Measurements from ENCODE around the gene NTM. TPM values are rescaled to one million over a fixed set of nuclear protein-coding genes. Genes with fewer than 3 reads are reported as not detected.

The NTM gene
- total and polyA plus RNA-seq, 2 donors (not counting 3 experiments of a cell fraction or from before 2014, with no cell fraction given) = 1.00 to 1.1 TPM

- Histone ChIP-seq H2AFZ (ENCODE audit: low read depth, low read length) (no peak overlapping the region), H3K36me3 (ENCODE audit: control insufficient read depth in 2 of 2, extremely low read depth in 1 of 2, insufficient read depth in 2 of 2, low read length in 2 of 2) (no peaks in the 10 kb centered on the region), H3K27me3 (ENCODE audit: control insufficient read depth in 2 of 2, insufficient read depth in 2 of 2, low read length in 2 of 2) (peaks cover 0 to 9% of the 10 kb centered on the region in 2 experiments), H3K9ac (replicated peaks; ENCODE audit: extremely low read depth, insufficient read depth, low read length) (no peak overlapping the region), H3K9me3 (replicated peaks; ENCODE audit: control insufficient read depth, insufficient read depth, low read length) (no peaks in the 10 kb centered on the region), H3K4me3 (replicated peaks in 1 of 3; ENCODE audit: insufficient read depth in 1 of 3, low read depth in 1 of 3, low read length in 3 of 3) (no peak overlapping the region), H3K4me2 (ENCODE audit: insufficient read depth, low read length) (no peak overlapping the region), H3K79me2 (ENCODE audit: control insufficient read depth, insufficient read depth, low read length) (no peaks in the 10 kb centered on the region), H3K9me1 (replicated peaks; ENCODE audit: control insufficient read depth, extremely low read depth, insufficient read depth, low read length) (no peaks in the 10 kb centered on the region), H3K4me1 (ENCODE audit: control insufficient read depth, extremely low read depth, insufficient read depth, low read length) (peaks cover 13% of the 10 kb centered on the region), H4K20me1 (replicated peaks; ENCODE audit: control insufficient read depth, extremely low read depth, insufficient read depth, low read length) (no peaks in the 10 kb centered on the region), H3K27ac (ENCODE audit: insufficient read depth, low read depth, low read length) (no peak overlapping the region)
- no peak for TF ChIP-seq JUN (IDR thresholded peaks at IDR 0.05; ENCODE audit: borderline replicate concordance, insufficient read depth, insufficient read length, low read depth)
- no peak for TF ChIP-seq MAX (IDR thresholded peaks at IDR 0.05; ENCODE audit: insufficient read depth, insufficient read length)
- no peak for TF ChIP-seq POLR2AphosphoS5 (IDR thresholded peaks at IDR 0.05; ENCODE audit: insufficient read depth, low read depth, low read length)
- no peak for TF ChIP-seq FOS (IDR thresholded peaks at IDR 0.05; ENCODE audit: borderline replicate concordance, insufficient read depth, low read length)
- no peak for TF ChIP-seq GATA2 (IDR thresholded peaks at IDR 0.05; ENCODE audit: insufficient read depth, insufficient read length, low read depth, low read length)
- no peak for TF ChIP-seq EZH2 (IDR thresholded peaks at IDR 0.05; ENCODE audit: borderline replicate concordance, low read depth, low read length, severe bottlenecking)
- no peak for TF ChIP-seq POLR2A (IDR thresholded peaks at IDR 0.05; ENCODE audit: low read depth, low read length)
- no peak for TF ChIP-seq MYC (IDR thresholded peaks at IDR 0.05; ENCODE audit: low read depth, low read length)
- no peak for TF ChIP-seq CTCF (IDR thresholded peaks at IDR 0.05; ENCODE audit: extremely low read depth in 1 of 2, insufficient read depth in 1 of 2, low read depth in 1 of 2, low read length in 2 of 2)
- dilution Hi-C loops (cut with MboI; ENCODE audit: extremely low pct_ligation_motif_present, low sequenced_read_pairs) = no loop called here
- intact Hi-C loops (cut with micrococcal nuclease) = no loop called here
- POLR2A ChIA-PET = no interaction called here
- DNase-seq (ENCODE audit: low read depth, low spot score) (no peak), FAIRE-seq (no peak)
- CTCF ChIA-PET = interaction anchor here (0.9 to 2.3 kb wide), 5 partner anchors 10 to 242 kb away, joined by 3 to 12 read pairs (median 5); no protein-coding TSS in a partner anchor
- no TSS peak for BruUV-seq (replicated peaks)
These were observed 514.2 kb downstream of the NTM start for GRCh38 chr11:131884461-131885073.

All from endothelial cell of umbilical vein (primary cell).